ENCODE data around the gene EPB41L2.
"Not testable (repeated sequence)": the region's sequence is repeated elsewhere in the genome, so short reads cannot be mapped to it uniquely, and the experiment has no call there.

The EPB41L2 gene

DNA sequence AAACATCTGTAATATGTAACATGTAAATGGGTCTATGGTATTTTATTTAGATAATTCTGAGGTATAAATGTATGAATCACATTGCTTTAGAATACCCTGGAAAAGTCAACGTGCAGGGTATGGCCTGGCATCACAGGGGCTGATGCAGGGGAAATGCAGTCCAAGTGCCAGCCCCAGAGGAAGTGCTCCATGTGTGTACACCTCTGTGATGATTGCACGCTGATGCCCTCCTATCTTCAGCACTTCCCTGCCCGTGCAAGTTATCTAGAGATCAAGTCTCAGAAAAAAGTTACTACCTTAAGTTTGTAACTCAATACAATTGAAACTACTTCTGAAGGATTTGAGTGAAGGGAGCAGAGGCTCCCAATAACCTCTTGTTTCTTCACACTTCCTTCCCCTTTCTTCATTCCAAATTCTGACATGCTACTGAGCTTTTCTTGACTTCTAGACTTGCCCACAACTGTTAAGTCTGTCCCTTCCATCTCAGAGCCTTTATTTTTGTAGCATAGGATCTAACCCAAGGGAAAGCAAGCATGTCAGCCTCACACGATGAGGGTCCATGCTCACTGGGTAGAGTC is 233.6 kb downstream of the EPB41L2 start:
- DNase-seq, result no peak

DNA sequence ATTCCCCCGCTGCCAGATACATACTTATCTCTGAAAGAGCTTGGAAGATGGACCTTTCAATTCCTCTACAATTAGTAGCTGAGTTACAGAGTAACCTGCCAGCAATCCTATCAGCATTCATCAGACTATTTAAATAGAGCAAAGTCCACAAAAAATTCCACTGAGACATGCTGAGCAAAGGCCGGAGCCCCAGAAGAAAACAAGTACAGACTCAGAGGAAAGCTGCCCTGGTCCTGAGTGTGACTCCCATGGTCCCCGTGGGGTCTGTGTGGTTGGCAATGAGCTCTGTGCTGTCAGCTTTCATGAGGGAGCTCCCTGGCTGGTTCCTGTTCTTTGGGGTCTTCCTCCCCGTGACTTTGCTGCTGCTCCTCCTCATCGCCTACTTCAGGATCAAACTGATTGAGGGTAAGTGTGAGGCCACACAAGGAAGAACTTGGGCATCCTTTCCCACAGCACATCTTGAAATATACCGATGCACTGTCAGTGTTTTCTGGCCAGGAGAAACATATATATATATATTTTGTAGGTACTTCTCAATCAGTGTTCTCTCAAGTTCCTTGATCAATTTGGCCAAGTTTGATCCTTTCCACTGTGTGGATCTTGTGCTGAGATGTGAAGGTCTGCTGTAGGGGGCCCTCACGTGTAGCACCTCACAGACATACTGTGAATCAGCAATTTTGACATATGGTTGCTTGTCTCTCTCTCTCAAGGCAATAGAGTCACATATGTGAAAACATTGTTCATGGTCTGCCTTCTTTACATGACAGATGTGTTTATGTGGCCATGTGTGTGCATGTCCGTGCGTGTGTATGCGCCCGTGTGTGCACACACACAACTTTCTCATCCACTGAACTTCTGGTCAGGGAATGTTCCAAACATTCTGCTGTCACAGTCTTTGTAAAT is 235.5 kb downstream of the EPB41L2 start, which contains the start of gene SMLR1:
SMLR1 (plus strand) TSS at position 160 of the 903 bp plus-strand sequence; CDS start at position 168, 8 bp downstream.
- DNase-seq, result no peak

DNA sequence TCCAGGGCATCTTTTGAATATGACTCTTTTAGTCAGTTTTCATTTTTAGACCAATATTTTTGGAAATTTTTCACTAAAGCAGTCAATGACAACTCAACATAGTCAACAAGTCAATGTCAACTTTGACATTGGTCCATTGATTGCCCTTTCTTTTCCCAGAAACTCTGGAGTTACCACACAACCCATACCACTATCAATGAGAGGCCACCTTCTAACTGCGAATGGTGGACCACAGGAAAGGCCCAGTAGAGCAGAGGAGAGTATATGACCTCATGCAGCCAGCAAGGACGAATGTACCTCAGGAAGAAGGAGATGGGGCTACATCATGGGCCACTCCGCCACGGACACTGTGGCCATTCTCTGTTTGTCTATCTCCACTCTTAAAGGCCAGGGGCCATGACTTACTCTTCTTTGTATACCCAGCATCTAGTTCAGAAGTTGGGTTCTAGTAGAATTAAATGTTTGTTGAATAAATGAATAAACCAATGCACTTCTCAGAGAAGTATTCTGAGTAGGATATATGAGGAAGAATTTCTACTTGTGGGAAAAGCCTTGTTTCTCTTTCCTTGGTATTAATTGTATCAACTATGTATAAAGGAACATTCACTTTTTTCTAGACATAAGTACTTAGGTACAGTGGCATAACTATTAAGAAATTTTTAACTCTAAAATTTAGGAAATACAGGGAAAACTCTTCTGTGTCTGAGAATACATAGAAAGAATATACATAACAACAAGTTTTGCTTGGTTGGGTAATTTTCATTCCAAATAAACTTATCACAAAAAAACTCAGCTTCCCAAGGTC is 236.4 kb downstream of the EPB41L2 start:
- DNase-seq, result no peak

DNA sequence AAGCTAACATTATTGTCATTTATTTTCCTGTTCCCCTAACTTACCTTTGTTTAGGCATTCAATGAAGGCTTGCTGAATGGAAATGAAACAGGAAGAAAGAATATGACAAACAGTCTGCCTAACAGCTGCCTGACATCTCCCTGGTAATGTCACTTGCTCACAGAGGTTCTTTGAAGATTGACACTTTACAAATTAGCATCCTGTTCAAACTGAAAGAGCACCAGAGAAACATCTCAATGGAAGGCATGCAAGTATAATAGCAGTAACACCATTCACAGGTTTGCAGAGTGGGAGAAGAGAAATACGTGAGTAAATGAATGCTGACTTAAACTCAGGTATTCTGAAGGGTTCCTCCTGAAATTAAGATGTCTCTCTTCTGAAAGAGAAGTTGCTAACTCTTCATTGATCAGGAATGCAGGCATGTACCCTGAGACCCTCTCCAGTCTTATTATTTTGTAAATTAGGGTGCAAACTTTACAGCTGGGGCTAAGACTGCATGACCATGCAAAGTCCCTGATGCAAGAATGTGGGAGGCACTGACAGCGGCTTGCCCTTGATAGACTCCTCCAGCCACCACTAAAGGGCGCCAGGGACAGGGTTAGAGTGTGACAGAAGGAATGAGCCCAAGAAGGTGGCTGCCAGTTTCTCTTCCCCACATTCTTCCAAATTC is 237.1 kb downstream of the EPB41L2 start:
- no peak for DNase-seq

DNA sequence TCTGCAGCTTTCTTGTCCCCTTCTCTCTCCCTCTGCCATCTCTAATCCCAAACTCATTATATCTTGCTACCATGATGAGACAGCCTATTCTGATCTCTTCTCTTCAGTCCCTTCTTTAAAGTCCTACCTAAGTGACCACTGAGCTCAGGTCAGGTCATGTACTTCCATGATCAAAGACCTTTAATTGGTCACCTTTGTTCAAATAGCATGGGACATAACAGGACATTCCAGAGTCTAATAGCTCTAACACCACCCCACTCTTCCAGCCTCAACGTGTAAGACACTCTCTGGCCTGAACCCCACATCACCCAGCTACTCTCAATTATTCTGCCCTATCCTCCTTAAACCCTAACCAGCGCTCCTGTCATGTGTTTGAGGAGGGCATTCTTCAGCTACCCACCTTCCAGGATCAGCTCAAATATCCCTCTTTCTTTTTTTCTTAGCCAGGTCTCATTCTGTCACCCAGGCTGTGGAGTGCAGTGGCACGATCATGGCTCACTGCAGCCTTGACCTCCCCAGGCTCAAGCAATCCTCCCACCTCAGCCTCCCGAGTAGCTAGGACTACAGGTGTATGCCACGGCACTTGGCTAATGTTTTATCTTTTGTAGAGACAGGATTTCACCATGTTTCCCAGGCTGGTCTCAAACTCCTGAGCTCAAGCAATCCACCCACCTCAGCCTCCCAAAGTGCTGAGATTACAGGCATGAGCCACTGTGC is 237.9 kb downstream of the EPB41L2 start:
- DNase-seq, result no peak

DNA sequence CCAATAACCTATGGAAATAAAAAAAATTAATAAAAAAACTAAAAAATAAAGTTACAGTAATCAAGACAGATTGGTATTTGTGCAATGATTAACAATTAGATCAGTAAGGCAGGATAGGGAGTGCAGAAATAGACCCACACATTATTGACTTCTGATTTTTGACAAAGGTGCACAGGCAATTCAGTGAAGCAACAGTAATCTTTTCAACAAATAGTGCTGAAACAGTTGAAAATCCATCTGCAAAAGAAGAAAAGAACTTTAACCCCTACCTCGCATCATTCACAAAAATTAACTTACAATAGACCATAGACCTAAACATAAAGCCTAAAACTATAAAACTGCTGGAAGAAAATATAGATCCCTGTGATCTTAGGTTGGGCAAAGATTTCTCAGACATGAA is 240.3 kb downstream of the EPB41L2 start:
- no peak for DNase-seq

DNA sequence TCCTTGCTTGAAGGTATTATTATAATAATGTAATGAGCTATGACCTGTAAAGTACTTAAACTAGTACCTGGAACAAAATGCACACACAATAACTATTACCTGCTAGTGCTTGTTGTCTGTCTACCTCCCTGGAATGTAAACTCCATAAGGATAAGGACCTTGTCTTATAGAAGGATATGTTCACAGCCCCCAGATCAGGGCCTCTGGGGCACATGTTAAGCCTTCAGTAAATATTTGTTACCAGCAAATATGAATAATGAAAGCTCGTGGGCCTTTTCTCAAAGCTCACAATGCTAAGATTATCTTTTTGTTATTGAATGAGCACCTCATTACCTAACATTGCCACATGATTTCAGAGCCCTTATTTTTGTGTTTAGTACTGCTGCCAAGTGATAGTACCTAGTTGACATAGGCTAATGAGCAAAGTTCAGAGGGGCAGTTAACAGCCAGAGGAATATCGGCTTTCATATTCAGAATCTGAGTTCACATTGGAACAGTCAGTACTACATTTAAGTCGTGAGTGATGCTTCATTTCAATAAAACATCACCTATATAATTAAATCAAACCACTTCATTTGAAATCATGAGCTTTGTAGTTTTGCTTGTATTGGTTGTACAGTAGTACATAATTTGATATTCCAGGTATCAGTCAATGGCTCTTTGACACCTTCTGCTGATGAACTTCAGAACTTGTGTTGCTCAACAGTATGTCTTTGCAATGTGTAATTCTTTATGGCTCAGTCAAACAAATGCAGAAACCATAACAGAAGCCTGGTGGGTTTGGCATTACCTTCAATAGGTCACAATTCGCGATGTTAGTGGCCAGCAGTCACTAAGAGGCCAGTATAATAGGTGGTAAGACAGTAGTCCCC is 247.6 kb downstream of the EPB41L2 start:
- DNase-seq, result no peak

DNA sequence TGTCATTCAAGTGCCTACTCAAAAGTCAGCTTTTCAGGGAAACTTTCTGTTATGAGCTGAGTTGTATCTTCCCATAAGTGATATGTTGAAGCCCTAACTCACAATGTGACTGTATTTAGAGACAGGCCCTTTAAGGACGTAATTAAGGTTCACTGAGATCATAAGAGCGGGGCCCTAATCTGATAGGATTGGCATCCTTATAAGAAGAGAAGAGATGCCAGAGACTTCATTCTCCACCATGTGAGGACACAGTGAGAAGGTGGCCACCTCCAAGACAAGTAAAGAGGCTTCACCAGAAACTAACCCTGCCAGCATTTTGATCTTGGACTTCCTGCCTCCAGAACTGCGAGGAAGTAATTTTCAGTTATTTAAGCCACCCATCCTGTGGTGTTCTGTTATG is 248.5 kb downstream of the EPB41L2 start:
- no peak for DNase-seq

DNA sequence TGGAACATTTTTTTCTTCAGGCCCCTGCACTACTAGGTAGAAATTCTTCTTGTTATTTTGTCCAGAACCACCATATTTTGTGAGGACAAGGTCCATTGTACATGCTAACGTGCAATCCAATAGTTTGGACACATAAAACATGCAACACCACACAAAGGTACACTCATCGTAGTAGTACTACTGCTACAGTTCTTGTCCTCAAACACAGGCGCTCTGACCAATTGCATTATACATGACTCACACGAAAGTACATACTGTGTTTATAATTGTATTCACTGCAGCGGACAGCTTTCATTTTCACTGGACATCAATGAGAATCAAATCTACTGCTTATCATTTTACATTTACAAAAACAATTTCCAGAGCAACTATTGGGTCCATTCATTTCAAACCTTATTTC is 251.1 kb downstream of the EPB41L2 start:
- DNase-seq, result no peak

DNA sequence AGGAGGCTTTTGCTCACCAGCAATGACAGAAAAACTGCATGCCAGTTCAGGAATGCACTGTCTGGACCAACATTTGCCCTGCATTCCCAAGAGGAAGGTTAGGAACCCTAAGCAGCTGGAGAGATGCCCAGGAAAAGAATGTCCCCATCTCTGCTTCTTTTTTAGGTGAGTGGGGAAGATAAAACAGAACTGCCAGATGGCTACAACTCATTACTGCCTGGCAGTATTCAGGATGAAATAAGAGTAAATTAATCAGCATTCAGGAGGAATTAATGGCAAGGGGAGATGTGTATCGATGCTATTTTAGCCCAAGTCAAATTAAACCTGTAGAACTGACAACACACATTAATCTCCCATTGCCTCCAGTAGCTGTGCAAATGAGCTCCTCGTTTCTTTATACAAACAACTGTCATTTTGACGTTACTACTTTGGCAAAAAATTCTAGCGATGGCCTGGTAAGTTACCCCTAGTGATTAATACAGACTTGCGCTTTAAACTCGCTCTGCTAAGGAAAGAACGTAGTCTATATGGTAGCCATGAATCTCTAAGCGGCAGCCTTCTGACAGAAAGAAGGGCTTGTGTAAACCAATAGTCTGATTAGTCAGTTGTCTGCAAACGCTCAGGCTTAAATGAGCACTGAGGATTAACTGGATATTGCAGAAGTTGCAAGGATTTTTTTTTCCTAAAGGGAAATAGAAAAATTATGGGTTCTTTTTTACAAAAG is 252.6 kb downstream of the EPB41L2 start:
- no peak for DNase-seq

DNA sequence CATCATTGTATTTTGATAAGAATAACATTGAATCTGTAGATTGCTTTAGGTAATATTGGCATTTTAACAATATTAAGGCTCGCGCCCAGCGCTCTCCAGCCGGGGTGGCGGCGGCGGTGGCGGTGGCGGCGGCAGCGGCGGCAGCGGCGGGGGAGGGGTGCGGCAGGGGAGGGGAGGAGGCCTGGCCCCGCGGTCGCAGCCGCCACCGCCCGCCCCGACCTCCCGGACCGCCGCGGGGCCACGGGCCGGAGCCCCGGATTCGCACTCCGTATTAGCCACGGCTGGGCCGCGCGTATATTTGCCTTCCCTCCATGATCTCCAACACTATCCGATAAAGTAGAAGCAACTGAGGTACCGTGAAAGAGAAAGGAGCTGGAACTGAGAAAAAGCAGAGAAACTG is 261.7 kb downstream of the EPB41L2 start:
- DNase-seq, result not testable (repeated sequence)

DNA sequence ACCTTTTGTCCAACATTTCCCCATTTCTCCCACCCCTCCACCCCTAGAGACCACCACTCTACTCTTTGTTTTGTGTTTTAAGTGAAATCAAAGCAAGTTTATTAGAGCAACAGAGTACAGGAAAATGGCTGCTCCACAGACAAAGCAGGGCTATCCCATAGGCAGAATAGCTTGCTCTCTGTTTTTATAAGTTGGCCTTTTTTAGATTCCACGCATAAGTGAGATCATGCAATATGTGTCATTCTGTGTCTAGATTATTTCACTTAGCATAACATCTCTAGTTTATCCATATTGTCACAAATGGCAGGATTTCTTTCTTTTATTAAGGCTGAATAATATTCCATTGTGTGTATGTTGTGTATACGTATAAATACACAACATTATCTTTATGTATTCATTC is 266.0 kb downstream of the EPB41L2 start:
- DNase-seq, result no peak

DNA sequence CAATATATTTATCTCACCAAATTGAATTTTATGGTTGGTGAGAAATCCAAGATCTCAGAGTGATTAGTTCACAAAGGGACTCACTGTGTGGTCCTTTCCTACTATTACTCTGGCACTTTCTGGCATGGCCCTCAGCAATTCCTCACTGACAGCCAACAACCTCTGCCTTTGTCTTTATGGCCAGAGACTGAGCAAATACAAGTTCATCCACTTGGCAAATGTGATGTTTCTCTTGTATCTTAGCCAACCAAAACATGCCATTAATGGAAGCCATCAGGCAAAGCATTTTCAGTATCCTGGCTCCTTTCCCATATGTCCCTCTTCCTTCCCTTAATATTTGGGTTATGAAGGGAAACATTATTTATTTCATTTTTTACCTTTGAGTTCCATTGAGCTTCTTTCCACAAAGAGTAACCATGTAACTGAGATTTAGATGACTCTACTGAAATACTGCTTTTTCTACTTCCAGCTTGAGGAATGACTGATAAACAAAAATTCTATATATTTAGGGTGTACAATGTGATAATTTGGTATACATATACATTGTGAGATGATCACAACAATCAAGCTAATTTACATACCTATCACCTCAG is 266.6 kb downstream of the EPB41L2 start:
- DNase-seq, result no peak

DNA sequence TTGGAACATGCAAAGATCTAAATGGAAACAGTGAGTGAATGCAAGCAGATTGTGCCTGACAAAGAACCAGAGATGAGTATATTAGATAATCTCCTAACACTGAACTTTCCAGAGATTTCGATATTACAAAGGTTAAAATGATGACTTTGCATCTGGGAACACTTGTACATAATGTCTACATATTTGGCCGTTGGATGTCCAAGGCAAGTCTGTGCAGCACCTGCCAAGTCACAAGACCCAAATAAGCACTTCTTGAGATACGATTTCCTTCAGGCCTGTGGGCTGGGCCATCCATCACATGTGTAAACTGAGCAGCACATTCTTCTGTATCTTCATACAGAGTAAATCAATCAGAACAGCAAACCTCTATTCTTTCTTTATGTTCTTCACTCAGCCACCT is 268.3 kb downstream of the EPB41L2 start:
- no peak for DNase-seq

DNA sequence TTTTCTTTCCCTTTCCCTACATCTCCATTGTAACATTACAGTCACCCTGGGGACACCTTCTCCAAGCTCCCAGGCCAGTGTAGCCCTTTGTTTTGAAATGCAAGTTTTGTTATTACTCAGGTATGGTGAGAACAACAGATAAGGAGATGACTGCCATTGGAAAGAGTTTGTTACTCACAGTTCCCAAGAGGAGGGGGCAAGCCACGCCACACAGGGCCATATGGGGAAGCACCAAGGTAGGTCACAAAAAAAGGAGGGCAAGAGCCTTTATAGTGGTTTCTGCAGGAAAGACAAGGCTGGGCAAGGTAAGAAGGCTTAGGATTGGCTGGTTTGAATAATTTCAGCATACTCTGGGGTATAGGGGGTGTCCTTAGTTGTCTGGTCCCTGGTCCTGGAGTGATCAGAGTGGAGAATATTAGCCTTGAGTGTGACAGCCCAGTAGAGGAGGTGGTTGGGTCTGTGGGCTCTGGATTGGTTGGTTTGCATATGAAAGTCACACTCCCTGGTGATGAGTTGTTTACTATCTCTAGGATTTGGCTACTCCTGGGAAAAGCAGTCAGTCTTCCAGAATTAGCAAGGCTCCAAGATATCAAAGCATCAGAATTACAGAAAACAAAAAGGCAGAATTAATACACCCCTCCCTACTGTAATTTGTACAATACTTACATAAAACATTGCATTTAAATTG is 268.9 kb downstream of the EPB41L2 start:
- no peak for DNase-seq
